Cerebellar cortex (tissue), 1 donor: Measurements from ENCODE around the gene DNAJC28.
"Not testable (repeated sequence)": the region's sequence is repeated elsewhere in the genome, so short reads cannot be mapped to it uniquely, and the experiment has no call there.

Experiments
- DNase-seq: peaks from one replicate; pipeline ENCODE4 v3.0.0-alpha.2; 2015; ENCODE audit warnings: low spot score

Gene DNAJC28

DNA sequence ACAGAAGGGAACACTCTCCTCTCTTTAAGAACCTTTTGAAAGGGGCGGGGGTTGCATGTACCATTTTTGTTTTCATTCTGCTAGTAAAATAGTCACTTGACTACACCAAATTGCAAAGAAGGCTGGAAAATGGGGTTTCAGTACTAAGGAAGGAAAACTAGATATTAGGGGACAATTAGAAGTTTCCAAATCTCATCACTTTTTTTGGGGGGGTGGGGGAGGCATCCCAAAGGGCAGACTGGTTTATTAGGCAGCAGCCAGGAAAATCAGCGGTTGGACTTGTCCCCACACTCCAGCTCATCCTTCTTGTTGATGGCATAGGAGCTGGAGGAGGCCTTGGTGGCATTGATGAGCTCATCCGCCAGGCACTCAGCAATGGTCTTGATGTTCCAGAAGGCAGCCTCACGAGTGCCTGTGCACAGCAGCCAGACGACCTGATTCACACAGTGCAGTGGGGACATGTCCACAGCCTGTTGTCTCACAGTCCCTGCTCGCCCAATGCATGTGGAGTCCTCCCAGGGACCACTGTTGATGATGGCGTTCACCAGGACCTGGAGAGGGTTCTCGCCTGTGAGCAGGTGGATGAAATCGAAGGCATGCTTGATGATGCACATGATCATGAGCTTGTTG, 10.1 kb downstream of the DNAJC28 start:
- no peak for DNase-seq

DNA sequence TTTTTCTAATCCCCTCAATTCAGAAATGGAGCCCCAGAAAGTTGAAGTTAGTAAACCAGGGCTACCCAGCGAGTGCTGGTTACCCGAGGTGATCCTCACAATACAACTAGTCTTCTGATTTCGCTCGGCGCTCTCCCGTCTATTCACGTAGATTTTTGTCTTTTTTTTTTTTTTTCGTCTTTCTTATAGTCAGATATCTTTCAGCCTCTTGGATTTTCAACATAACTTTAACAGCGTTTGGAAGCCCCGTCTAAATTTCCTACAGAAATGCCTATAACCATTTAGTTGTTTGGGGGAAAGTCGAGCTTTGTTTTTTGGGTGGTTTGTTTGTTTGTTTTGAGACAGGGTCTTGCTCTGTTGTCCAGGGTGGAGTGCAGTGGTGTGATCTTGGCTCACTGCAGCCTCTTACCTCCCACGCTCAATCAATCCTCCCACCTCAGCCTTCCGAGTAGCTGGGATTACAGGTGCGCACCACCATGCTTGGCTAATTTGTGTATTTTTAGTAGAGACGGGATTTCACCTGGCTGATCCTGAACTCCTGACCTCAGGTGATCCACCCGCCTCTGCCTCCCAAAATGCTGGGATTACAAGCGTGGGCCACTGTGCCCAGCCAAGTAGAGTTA, 10.9 kb downstream of the DNAJC28 start:
- DNase-seq = no peak

DNA sequence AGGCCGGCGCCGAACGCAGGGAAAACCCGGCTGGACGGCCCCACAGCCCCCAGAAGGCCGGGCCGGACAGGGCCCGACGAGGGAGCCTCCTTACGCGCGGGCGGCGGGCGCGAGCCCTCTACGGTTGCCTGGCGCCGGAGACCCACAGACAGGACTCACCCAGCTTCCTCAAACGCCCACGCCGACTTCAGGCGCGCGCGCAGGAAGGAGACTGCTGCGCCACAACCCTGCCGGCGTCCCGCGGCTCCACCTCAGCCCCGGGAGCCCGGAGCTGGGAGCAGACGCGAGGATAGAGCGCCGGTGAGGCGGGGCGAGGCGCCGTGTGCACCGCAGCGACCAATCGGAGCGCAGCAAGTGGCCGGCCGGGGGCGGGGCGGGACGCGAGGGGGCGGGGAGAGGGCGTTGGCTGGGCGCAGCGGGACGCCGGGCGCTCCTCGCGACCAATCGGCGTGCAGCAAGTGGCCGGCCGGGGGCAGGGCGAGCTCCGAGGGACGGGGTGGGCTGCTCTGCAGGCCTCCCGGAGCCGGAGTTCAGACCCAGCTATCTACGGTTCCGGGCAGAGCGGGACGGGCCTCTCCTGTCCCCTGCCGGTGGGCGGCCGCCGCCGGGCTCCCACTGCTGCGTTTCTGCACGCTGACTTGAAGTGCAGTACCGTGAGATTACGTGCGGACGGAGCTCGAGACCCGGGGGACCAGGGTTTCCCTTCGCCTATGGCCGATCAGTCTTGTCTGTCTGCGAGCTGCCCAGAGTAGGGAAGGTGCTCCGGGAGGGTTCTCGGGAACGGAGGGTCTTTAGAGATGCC, 11.6 kb downstream of the DNAJC28 start, which contains the start of gene TMEM50B:
Gene TMEM50B (minus strand): TSS at position 296 of the 802 bp plus-strand sequence. CDS start 11,089 bp downstream, outside the sequence.
- peak; percentile 93 for DNase-seq

DNA sequence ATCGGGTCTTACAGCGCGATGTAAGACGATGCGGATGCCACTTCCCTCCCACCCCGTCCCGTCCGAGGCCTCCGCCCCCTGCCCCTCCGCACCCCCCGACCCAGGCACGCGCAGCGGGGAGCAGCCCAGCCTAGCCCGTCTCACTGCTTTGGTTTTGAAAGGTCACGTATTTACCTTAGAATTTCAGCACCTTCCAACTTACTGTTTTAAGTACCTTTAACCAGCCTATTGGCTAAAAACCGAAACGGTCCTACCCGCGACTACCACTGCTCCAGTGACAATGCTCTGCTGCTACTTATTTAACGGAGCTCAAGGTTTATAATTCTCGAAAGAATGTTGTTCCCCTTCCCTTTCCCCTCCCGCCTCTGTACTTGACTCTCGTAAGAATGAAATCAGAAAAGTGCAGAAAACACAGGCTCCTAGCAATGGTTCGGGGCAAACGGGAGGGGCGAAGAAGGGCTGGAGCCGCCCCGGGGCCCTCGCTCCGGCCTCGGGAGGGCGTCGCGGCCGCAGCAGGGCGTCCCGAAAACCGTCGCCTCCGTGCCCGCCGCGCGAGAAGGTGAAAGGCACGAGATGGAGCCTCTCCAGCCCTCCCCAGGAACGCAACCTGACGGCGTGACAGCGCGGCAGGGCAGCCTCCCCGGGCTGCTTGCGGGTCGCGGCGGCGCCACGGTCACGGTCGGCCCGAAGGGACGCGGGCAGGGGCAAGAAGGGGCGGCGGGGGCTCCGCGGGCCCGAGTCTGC, 12.4 kb downstream of the DNAJC28 start:
- DNase-seq = peak; percentile 28

DNA sequence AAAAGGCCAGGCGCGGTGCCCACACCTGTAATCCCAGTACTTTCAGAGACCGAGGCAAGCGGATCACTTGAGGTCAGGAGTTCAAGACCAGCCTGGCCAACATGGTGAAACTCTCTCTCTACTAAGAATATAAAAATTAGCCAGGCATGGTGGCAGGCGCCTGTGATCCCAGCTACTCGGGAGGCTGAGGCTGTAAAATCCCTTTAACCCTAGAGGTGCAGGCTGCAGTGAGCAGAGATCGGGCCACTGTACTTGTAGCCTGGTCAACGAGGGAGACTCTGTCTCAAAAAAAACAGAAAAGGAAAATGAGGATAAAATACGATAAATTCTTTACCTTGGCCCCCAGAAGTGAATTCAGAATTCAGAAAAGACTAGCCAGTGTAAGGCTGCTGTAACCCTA, 13.3 kb downstream of the DNAJC28 start:
- DNase-seq = no peak

DNA sequence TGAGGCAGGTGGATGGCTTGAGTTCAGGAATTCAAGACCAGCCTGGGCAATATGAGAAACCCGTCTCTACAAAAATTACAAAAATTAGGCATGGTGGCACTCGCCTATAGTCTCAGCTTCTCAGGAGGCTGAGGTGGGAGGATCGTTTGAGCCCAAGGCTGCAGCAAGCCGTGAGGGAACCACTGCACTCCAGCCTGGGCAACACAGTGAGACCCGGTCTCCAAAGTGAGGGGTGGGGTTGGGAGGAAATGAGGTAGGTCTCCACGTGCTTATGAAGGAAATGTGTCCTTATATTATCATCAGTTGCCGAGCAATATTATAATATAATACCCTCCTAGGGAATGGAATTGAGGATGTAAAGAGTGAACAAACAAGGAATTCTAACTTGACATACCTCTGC, 14.4 kb downstream of the DNAJC28 start:
- DNase-seq = no peak

DNA sequence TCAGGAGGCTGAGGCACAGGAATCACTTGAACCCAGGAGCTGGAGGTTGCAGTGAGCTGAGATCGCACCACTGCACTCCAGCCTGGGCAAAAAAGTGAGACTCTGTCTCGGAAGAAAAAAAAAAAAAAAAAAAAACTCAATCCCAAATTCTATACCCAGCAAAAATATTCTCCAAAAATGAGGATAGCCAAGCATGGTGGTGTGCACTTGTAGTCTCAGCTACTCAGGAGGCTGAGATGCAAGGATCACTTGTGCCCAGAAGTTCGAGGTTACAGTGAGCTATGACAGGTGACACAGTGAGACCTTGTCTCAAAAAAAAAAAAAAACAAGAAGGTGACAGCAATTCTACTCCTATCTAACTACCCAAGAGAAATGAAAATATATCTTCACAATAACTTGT, 18.2 kb downstream of the DNAJC28 start:
- no peak for DNase-seq

DNA sequence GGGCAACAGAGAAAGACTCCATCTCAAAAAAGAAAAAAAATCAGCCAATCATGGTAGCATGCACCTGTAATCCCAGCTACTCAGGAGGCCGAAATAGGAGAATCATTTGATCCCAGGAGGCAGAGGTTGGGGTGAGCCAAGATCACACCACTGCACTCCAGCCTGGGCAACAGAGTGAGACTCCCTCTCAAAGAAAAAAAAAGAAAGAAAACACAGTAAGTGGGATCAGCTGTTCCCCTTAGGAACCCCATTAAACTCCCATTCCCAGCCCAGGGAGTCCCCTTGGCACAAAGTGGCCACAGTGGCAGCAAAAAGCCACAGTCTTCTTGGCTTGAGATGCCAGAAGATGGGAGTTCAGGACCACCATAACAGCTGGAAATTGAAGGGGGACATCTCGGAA, 20.8 kb downstream of the DNAJC28 start:
- no peak for DNase-seq

DNA sequence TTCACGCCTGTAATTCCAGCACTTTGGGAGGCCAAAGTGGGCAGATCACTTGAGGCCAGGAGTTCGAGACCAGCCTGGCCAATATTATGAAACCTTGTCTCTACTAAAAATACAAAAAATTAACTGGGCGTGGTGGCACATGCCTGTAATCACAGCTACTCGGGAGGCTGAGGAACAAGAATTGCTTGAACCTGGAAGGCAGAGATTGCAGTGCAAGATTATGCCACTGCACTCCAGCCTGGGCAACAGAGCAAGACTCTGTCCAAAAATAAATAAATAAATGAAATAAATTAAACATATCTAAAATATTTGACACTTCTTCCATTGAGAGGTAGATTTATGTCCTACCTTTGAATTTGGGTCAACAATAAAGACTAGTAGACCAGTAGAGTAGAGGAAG, 22.3 kb downstream of the DNAJC28 start:
- DNase-seq = not testable (repeated sequence)

DNA sequence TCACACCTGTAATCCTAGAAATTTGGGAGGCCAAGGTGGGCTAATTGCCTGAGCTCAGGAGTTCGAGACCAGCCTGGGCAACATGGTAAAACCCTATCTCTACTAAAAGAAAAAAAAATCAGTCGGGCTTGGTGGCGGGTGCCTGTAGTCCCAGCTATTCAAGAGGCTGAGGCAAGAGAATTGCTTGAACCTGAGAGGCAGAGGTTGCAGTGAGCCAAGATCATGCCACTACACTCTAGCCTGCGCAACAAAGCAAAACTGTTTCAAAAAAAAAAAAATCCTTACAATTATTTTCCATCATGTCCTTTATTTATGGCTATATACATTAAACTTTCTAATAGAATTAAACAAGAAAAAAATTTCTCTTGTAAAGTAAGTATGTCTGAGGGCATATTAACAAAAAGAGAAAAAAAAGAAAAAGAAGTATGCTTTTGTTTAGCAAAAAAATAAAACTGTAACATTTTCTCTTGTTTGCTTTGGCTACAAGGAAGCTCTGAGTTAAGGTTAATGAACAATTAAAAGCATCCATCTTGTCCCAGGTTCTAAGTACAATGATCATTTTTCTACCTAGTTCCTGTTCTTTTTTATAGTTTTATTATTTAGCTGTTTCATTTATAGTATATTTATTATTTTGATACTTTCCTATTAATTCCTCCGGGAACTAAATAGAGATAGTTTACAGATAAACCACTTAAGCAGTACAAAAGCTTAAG, 29.8 kb downstream of the DNAJC28 start:
- DNase-seq = no peak

DNA sequence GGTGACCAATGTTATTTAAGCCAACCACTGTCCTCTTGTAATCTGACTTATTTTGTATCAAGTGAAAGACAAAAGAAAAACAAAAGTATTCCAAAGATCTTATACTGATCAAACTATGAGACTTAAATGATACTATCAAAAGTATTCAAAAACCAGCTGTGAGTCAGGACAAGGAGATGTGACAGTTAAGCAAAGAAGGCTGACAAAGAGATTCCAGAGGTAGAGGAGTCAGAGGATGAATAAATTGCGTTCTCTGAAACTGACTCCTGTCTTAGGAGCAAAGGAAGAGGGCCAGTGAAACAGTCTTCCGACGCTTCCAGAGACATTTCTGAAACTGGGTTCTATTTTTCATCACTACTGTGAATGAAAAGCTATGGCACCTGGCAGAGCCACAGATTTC, 32.7 kb downstream of the DNAJC28 start:
- no peak for DNase-seq

DNA sequence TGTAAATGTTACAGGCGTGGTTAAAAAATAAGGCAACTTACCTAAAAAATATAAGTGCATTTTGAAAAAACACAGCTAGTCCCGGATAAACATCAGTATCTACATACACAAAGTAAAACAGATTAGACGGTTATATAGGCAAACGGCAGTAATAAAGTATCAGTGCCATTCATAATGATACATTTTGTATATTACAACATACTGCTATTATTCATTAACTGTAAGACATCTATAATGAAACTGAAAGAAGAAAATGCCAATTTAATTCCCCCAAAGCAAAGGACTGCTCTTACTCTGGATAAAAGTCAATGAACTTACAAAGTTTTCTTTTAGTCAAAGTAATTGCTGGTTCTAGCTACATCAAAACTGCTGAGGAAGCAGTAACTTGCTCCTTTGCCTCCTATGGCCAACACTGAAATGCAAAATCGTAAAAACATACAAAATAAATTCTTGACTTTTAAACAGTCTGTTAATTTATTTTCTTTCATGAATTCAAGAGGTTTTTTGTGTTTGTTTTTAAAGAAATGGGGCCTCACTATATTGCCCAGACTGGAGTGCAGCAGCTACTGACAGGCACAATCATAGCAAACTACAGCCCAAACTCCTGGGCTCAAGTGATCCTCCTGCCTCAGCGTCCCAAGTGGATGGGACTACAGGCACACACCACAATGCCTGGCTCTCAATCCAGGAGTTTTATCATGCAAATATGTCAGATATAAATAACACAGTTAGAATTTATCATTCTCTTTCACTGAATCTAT, 35.6 kb downstream of the DNAJC28 start:
- DNase-seq = no peak

DNA sequence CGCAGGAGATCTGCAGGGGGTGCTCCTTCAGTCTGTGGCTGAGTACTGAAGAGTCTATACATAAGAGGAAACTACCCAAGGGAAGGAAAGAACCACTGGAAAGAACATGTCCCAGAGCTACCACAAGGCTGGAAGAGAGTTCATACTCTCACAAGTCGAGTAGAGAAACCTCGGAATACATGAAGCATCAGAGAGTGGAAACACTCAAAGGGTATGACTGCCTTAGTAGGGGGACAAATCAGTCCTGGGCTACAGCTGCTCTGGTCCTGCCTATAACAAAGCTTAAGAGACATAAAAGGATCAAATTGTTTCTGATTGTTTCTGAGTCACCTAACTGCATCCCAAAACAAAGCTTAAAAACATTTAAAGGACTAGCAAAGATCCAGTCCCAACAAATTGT, 39.2 kb downstream of the DNAJC28 start:
- DNase-seq = no peak

DNA sequence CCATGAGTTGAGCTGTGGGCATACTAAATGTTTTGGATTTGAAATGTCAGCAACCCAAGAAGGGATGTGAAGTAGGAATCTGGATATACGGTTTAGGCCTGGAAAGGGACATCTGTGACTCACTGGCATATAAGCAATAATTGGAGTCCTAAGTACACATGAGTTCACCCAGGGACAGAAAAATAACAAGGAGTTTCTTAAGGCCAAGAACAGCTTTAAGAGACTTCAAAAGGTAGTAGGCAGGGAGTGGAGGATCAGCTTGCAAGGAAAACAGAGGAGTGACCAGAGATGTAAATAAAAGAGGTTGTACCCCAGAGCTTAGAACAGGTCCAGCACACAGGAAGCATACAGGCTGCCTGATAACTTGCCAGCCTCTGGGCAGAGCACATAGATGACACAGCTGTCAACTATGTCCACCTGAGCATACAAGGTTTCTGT, 39.9 kb downstream of the DNAJC28 start:
- no peak for DNase-seq

DNA sequence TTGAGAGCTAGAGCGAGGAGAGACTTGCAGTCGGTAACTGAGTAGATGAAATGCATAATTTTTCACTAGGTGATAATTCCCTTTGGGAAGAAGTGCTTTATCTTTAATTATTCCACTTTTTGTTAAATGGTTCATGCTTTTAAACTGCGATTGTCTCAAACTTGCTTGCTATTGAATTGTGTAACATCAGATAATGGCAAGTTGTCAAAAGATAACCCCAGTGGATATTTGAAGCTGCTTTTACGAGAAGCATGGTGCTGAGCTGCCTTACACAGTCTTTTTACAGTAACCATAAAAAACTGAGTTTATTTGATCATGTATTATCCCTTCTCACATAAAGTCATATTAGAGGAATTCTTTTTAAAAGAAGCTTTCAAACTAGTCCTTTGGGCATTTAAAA, 41.9 kb downstream of the DNAJC28 start:
- no peak for DNase-seq

DNA sequence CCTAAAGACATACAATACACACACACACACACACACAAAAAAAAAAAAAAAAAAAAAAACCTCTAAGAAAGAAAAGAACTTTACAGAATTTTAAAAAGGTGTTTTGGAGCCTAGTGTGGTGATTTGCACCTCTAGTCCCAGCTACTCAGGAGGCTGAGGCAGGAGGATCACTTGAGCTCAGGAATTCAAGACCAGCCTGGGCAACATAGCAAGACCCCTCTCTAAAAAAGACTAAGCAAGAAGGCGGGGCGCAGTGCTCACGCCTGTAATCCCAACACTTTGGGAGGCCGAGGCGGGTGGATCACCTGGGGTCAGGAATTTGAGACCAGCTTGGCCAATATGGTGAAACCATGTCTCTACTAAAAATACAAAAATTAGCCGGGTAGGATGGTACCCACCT, 44.9 kb downstream of the DNAJC28 start:
- not testable (repeated sequence) for DNase-seq

DNA sequence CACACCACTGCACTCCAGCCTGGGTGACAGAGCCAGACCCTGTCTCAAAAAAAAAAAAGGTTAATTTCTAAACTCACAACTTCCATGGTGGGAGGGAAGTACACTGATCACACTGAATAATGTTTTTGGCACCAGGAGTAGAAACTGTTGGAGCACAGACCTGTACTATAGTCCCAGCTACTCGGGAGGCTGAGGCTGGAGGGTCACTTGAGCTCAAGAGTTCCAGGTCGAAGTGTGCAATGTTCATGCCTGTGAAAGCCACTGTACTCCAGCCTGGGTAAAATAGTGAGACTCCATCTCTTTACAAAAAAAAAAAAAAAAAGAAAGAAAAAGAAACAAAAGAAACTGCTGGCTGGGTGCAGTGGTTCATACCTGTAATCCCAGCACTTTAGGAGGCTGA, 47.0 kb downstream of the DNAJC28 start:
- no peak for DNase-seq

DNA sequence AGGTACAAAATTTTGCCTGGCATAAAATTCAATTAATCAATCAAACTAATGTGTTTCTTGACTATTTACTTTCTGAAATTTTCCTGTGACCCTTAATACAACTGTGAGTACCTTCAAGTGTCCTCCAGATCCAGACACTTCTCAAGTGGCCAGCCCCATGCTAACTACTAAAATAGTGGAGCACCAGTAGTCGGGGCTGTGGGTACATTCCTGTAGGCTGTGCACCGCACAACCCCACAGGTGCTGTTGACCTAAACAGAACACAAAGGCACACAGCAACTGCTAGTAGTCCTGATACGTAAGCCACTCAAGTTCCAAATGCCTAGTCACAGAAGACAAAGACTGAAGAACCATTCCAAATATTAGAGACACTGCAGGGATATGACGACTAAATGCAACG, 48.3 kb downstream of the DNAJC28 start:
- DNase-seq = no peak

DNA sequence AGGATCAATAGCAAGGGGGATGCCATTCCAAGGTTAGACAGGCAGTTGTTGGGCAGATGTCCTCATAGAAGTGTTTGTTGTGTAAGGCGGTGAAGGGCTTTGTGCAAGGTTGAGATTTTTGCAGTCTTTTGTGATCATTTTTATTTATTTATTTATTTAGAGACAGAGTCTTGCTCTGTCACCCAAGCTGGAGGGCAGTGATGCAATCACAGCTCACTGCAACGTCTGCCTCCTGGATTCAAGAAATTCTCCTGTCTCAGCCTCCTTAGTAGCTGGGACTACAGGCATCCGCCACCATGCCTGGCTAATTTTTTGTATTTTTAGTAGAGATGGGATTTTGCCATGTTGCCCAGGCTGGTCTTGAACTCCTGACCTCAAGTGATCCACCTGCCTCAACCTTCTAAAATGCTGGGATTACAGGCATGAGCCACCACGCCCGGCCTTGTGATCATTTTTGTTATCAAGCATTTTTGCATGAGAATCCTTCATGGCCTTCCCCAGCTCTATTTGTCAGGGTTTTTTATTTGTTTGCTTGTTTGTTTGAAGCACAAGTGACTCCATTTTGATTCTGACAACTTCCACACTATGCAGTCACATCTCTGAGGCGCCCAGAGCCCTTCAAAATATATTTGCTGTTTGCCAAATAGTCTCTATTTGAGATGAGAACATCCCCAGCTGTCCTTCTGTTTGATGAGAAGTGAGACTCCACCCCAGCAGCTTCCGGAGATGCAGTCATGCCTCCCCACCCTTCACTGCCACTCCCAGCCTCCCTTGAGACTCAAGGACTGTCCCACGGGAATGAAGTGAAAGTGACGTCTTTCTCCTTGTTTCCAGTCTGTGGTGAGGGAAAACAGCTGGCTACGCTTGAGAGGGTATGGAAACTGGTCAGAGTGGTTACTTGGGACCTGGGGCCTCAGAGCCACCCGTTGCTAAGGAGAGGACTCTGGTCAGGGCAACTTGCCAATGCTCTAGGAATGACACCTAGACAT, 49.7 kb downstream of the DNAJC28 start:
- no peak for DNase-seq
